ENCODE measurements around the gene PSTPIP1. TPM values are rescaled to one million over a fixed set of nuclear protein-coding genes. Genes with fewer than 3 reads are reported as not detected.

The PSTPIP1 gene
- total and polyA plus RNA-seq, 2 of the 4 experiments (the other 2 are of a cell fraction): 0.36 to 1.1 TPM

DNA sequence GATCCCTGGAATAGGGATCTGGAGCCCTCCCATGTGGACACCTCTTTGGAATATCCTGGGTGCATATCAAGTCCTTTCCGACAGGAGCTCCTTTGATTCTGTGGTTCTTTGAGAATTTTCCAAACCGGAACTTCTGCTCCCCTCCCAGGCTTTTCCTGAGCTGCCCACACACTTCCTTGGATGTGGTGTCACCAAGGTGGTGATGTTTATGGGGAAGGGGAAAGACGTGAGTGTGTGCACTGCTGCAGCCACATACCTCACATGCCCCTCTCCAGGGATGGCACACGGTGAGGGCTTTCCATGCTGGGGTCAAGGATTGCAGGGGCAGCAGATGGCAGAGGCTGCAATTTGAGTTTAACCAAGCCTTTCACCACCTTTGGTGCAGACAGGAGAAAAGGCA is 27.9 kb upstream of the PSTPIP1 start:
- ChIA-PET CTCF (no interaction called here), POLR2A (ENCODE audit: unreplicated experiment) (no interaction called here)
- no peak overlapping the region for H3K18ac ChIP-seq (ENCODE audit: low read depth, low read length)
- DNase-seq (no peak), ATAC-seq (ENCODE audit: low read depth) (no peak)
- H2BK5ac ChIP-seq (ENCODE audit: low read depth, low read length, poor library complexity, severe bottlenecking): no peak overlapping the region
- no peak overlapping the region for H2AK9ac ChIP-seq (replicated peaks; ENCODE audit: low read depth, low read length, poor library complexity)
- no peak overlapping the region for H3K23ac ChIP-seq (ENCODE audit: low read depth, low read length)
- TF ChIP-seq, protein P1, sequence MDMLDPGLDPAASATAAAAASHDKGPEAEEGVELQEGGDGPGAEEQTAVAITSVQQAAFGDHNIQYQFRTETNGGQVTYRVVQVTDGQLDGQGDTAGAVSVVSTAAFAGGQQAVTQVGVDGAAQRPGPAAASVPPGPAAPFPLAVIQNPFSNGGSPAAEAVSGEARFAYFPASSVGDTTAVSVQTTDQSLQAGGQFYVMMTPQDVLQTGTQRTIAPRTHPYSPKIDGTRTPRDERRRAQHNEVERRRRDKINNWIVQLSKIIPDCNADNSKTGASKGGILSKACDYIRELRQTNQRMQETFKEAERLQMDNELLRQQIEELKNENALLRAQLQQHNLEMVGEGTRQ (IDR thresholded peaks at IDR 0.05; ENCODE audit: low read depth, low read length): no peak
- no peak overlapping the region for H3K4me2 ChIP-seq (ENCODE audit: low read depth, low read length)
- H3K27ac ChIP-seq (ENCODE audit: insufficient read depth, low read length): no peak overlapping the region
- no peak overlapping the region for H4K91ac ChIP-seq (ENCODE audit: insufficient read depth, low read depth, low read length)
- H4K20me1 ChIP-seq (ENCODE audit: insufficient read depth, low read length): no peaks in the 10 kb centered on the region
- no peak overlapping the region for H2BK15ac ChIP-seq (ENCODE audit: low read depth, low read length)
- intact Hi-C loops (cut with micrococcal nuclease): no loop called here
- no peak overlapping the region for H3K4me3 ChIP-seq (ENCODE audit: insufficient read depth, low read depth, low read length)
- H3K27me3 ChIP-seq (ENCODE audit: control insufficient read depth, insufficient read depth, low read length): peaks cover 40% of the 10 kb centered on the region
- no peak overlapping the region for H3K14ac ChIP-seq (replicated peaks; ENCODE audit: low read depth, low read length)
- no peak overlapping the region for H3K9ac ChIP-seq (ENCODE audit: low read depth, low read length)
- no peaks in the 10 kb centered on the region for H3K4me1 ChIP-seq (ENCODE audit: control insufficient read depth, insufficient read depth, low read length)
- no peaks in the 10 kb centered on the region for H3K9me1 ChIP-seq (ENCODE audit: insufficient read depth, low read length)
- no peak overlapping the region for H3K4ac ChIP-seq (ENCODE audit: low read depth, low read length)
- H2AFZ ChIP-seq (replicated peaks; ENCODE audit: low read length, poor library complexity): no peak overlapping the region
- in situ Hi-C loops (cut with MboI; ENCODE audit: low sequenced_read_pairs): no loop called here
- H2BK20ac ChIP-seq (ENCODE audit: low read depth, low read length): no peak overlapping the region
- H4K5ac ChIP-seq (ENCODE audit: low read depth, low read length): no peak overlapping the region
- dilution Hi-C loops (cut with HindIII; ENCODE audit: low sequenced_read_pairs, unreplicated experiment): no loop called here
- no peak overlapping the region for H2AK5ac ChIP-seq (ENCODE audit: low read depth, low read length)
- H3K9me3 ChIP-seq (ENCODE audit: control insufficient read depth, insufficient read depth, low read length): no peaks in the 10 kb centered on the region
- no peaks in the 10 kb centered on the region for H3K36me3 ChIP-seq (ENCODE audit: control insufficient read depth, insufficient read depth, low read length)
- no peak overlapping the region for H2BK120ac ChIP-seq (ENCODE audit: low read depth, low read length)
- H4K8ac ChIP-seq (ENCODE audit: low read depth in 2 of 2, low read length in 2 of 2): no peak overlapping the region
- H3K79me1 ChIP-seq (ENCODE audit: low read depth in 1 of 2, low read length in 2 of 2): no peaks in the 10 kb centered on the region
- WGBS, 2 experiments (ENCODE audit: extremely low coverage in 2 of 2, insufficient read length in 1 of 2): no CpG with 5 or more reads among the region's 4 CpGs
- no peak overlapping the region for H3K56ac ChIP-seq (ENCODE audit: extremely low read depth, insufficient read depth, low read length)
- no TSS peak for BruUV-seq (replicated peaks)
